HEK293T (cell line): ENCODE results near the gene TIMM50.
A peak's percentile ranks its signal among the peaks of the same experiment; 100 is the strongest.

ENCODE experiments used
- CTCF ChIA-PET: fragments of 350-600 bp; formaldehyde crosslinking; extraction: SDS; loops from one replicate; lab custom pipeline; 2021; ENCODE audit warnings: antibody characterized with exemption, inconsistent platforms; lab: Yijun Ruan, JAX
- POLR2A ChIA-PET: fragments of 350-600 bp; formaldehyde crosslinking; extraction: SDS; loops from one replicate; lab custom pipeline; 2020; ENCODE audit warnings: antibody characterized with exemption, inconsistent platforms; lab: Yijun Ruan, JAX
- DNase-seq: peaks from one replicate; pipeline ENCODE4 v3.0.0; 2012; ENCODE audit warnings: mixed read lengths; ENCODE audit errors: extremely low spot score
- ARNT ChIP-seq: fragments of 450-650 bp; IDR thresholded peaks from 2 replicates; pipeline ENCODE4 v1.6.1; 2017; ENCODE audit warnings: mild to moderate bottlenecking
- BHLHE40 ChIP-seq: fragments of 450-650 bp; IDR thresholded peaks from 2 replicates; pipeline ENCODE4 v1.6.1; 2016; ENCODE audit warnings: mild to moderate bottlenecking, moderate library complexity, borderline replicate concordance
- CTBP1 ChIP-seq: fragments of 450-650 bp; IDR thresholded peaks from 2 replicates; pipeline ENCODE4 v1.6.1; 2016; ENCODE audit warnings: borderline replicate concordance
- ELF4 ChIP-seq: fragments of 450-650 bp; IDR thresholded peaks from 2 replicates; pipeline ENCODE4 v1.6.1; 2017; ENCODE audit warnings: antibody characterized with exemption
- FOXA1 ChIP-seq: fragments of 450-650 bp; IDR thresholded peaks from 2 replicates; pipeline ENCODE4 v1.6.1; 2016; ENCODE audit warnings: mild to moderate bottlenecking
- FOXK2 ChIP-seq: fragments of 450-650 bp; IDR thresholded peaks from 2 replicates; pipeline ENCODE4 v1.6.1; 2016; ENCODE audit warnings: mild to moderate bottlenecking
- FOXM1 ChIP-seq: fragments of 450-650 bp; IDR thresholded peaks from 2 replicates; pipeline ENCODE4 v1.6.1; 2017; ENCODE audit warnings: mild to moderate bottlenecking, borderline replicate concordance
- HDGF ChIP-seq: fragments of 450-650 bp; IDR thresholded peaks from 2 replicates; pipeline ENCODE4 v1.6.1; 2017; ENCODE audit warnings: antibody characterized with exemption, borderline replicate concordance
- L3MBTL2 ChIP-seq: fragments of 450-650 bp; conservative IDR thresholded peaks from 2 replicates; pipeline ENCODE4 v1.6.1; 2016; ENCODE audit warnings: mild to moderate bottlenecking
- LEF1 ChIP-seq: fragments of 450-650 bp; IDR thresholded peaks from 2 replicates; pipeline ENCODE4 v1.6.1; 2017; ENCODE audit warnings: mild to moderate bottlenecking, borderline replicate concordance
- NFRKB ChIP-seq: fragments of 450-650 bp; IDR thresholded peaks from 2 replicates; pipeline ENCODE4 v1.6.1; 2016; ENCODE audit warnings: mild to moderate bottlenecking, moderate library complexity
- PKNOX1 ChIP-seq: fragments of 450-650 bp; IDR thresholded peaks from 2 replicates; pipeline ENCODE4 v1.6.1; 2016
- SP1 ChIP-seq: fragments of 450-650 bp; IDR thresholded peaks from 2 replicates; pipeline ENCODE4 v1.6.1; 2017
- SUZ12 ChIP-seq: fragments of 450-650 bp; IDR thresholded peaks from 2 replicates; pipeline ENCODE4 v1.6.1; 2016; ENCODE audit warnings: mild to moderate bottlenecking
- TARDBP ChIP-seq: fragments of 450-650 bp; IDR thresholded peaks from 2 replicates; pipeline ENCODE4 v1.6.1; 2016
- ZNF384 ChIP-seq: fragments of 450-650 bp; IDR thresholded peaks from 2 replicates; pipeline ENCODE4 v1.6.1; 2016

TIMM50 gene

GRCh38 chr19:39500543-39500942, 19.9 kb downstream of the TIMM50 start:
- no peak for TF ChIP-seq FOXM1
- TF ChIP-seq FOXK2, result no peak
- TF ChIP-seq HDGF, result no peak
- TF ChIP-seq ZNF384, result no peak
- no peak for TF ChIP-seq PKNOX1
- POLR2A ChIA-PET, result interaction anchor here (1.5 kb wide), 1 partner anchor 65 kb away, joined by 8 read pairs; the partner anchor contains the start of gene RPS16
- CTCF ChIA-PET, result interaction anchor here (0.9 kb wide), 1 partner anchor 60 kb away, joined by 3 read pairs; no protein-coding TSS in a partner anchor
- DNase-seq, result no peak

- ChIA-PET POLR2A (interaction anchor here (1.5 kb wide), 1 partner anchor 65 kb away, joined by 8 read pairs; the partner anchor contains the start of gene RPS16), CTCF (no interaction called here)
- TF ChIP-seq ELF4, result no peak
- no peak for TF ChIP-seq BHLHE40
- TF ChIP-seq ZNF384, result no peak
- no peak for TF ChIP-seq FOXA1
- no peak for TF ChIP-seq PKNOX1
- no peak for TF ChIP-seq ARNT
- TF ChIP-seq FOXK2, result no peak
- TF ChIP-seq CTBP1, result no peak
- TF ChIP-seq SP1, result no peak
- no peak for TF ChIP-seq SUZ12
- TF ChIP-seq TARDBP, result no peak
- TF ChIP-seq NFRKB, result no peak
- TF ChIP-seq LEF1, result no peak
- TF ChIP-seq HDGF, result no peak
- TF ChIP-seq L3MBTL2, result no peak
- no peak for TF ChIP-seq FOXM1
- DNase-seq, result no peak
Observed at GRCh38 chr19:39501340-39501739, 20.7 kb downstream of the TIMM50 start.

- ChIA-PET CTCF (interaction anchor here (0.9 to 1.3 kb wide), 2 partner anchors 9 to 29 kb away, joined by 4 read pairs; no protein-coding TSS in a partner anchor), POLR2A (interaction anchor here (1.1 to 1.7 kb wide), 3 partner anchors 30 to 67 kb away, joined by 3 to 11 read pairs (median 5); partner anchors contain the start of genes EID2B and RPS16)
- DNase-seq, result peak; percentile 91
- TF ChIP-seq ARNT (peak; percentile 29; the same call in 1 of the 2 replicates), HDGF (no peak), SUZ12 (no peak), SP1 (no peak), LEF1 (no peak), FOXK2 (no peak), FOXA1 (no peak), L3MBTL2 (peak; percentile 99), CTBP1 (no peak)
Observed at GRCh38 chr19:39502640-39503417, 22.2 kb downstream of the TIMM50 start.

- no peak for DNase-seq
- ChIA-PET POLR2A (interaction anchor here (1.1 to 1.5 kb wide), 3 partner anchors 26 to 71 kb away, joined by 3 to 4 read pairs (median 4); partner anchors contain the start of genes EID2B and RPS16), CTCF (no interaction called here)
- TF ChIP-seq ZNF384 (no peak), CTBP1 (no peak), ELF4 (no peak), SP1 (no peak), LEF1 (no peak), FOXK2 (no peak), BHLHE40 (no peak)
Observed at GRCh38 chr19:39506598-39506943, 25.9 kb downstream of the TIMM50 start.

GRCh38 chr19:39506944-39507714, 26.5 kb downstream of the TIMM50 start:
- CTCF ChIA-PET, result interaction anchor here (0.6 to 0.7 kb wide), 2 partner anchors 9 to 25 kb away, joined by 4 to 6 read pairs; no protein-coding TSS in a partner anchor
- TF ChIP-seq CTBP1 (no peak), NFRKB (no peak), ZNF384 (no peak), SP1 (no peak), FOXK2 (no peak), PKNOX1 (no peak), L3MBTL2 (peak; percentile 98), FOXM1 (no peak), FOXA1 (no peak), ARNT (0 out of 2 replicates have a peak, but pooled peaks have one; percentile 16)
- POLR2A ChIA-PET, result interaction anchor here (1.1 to 1.5 kb wide), 3 partner anchors 25 to 71 kb away, joined by 3 to 4 read pairs (median 4); partner anchors contain the start of genes EID2B and RPS16
- peak; percentile 89 for DNase-seq
